Vagina (tissue), 2 donors: ENCODE results near the gene ACOT11. TPM values are rescaled to one million over a fixed set of nuclear protein-coding genes. Genes with fewer than 3 reads are reported as not detected.
A peak's percentile ranks its signal among the peaks of the same experiment; 100 is the strongest.

Experiments
- DNase-seq, 2 donors: peaks; one replicate each; pipeline ENCODE4 v3.0.0-alpha.2; 2017; ENCODE audit errors: extremely low spot score in 2 of 2
- H3K27ac ChIP-seq: fragments of 200-600 bp; sonication (generic); one replicate; pipeline ENCODE4 v1.5.1; 2019
- H3K27me3 ChIP-seq: fragments of 200-600 bp; sonication (generic); one replicate; pipeline ENCODE4 v1.5.1; 2019
- H3K36me3 ChIP-seq, 2 donors: fragments of 200-600 bp; sonication (generic); one replicate each; pipeline ENCODE4 v1.5.1; 2017 to 2019
- H3K4me1 ChIP-seq: fragments of 200-600 bp; sonication (generic); one replicate; pipeline ENCODE4 v1.5.1; 2019
- H3K4me3 ChIP-seq, 2 donors: fragments of 200-600 bp; sonication (generic); 1 replicate in 1 of 2; 2 replicates in 1 of 2; pipeline ENCODE4 v1.5.1; 2016 to 2019
- H3K9me3 ChIP-seq: fragments of 200-600 bp; sonication (generic); one replicate; pipeline ENCODE4 v1.5.1; 2019
- CTCF ChIP-seq, 3 experiments: fragments of 450-650 bp in 2 of 3; fragments of 200-600 bp in 1 of 3; sonication (generic) in 1 of 3; IDR thresholded peaks; one replicate each; pipeline ENCODE4 v1.5.1; 2017 to 2019; ENCODE audit warnings: antibody characterized with exemption in 3 of 3, mild to moderate bottlenecking in 2 of 3, moderate library complexity in 2 of 3
- POLR2A ChIP-seq, 2 donors: fragments of 450-650 bp; IDR thresholded peaks; one replicate each; pipeline ENCODE4 v1.6.1; 2017; ENCODE audit warnings: antibody characterized with exemption in 2 of 2, mild to moderate bottlenecking in 2 of 2, moderate library complexity in 2 of 2
- POLR2AphosphoS5 ChIP-seq, 2 donors: sonication (generic); formaldehyde crosslinking; IDR thresholded peaks; one replicate each; pipeline ENCODE4 v1.9.0; 2017; ENCODE audit warnings: antibody characterized with exemption in 2 of 2, mild to moderate bottlenecking in 2 of 2, low read depth in 1 of 2; ENCODE audit not compliant: insufficient read depth in 1 of 2
- intact Hi-C: fragments of 100-400 bp; cut with DNase I; formaldehyde crosslinking; loops from one replicate; pipeline ENCODE4 v1.15.1; 2023
- total RNA-seq: library from RNA; depleted of rRNA; stranded (reverse); fragments of >200 nt; gene quantifications from one replicate; pipeline ENCODE4 v1.2.3, GENCODE V29; 2016

Gene ACOT11
- total RNA-seq, 1 donor from 2014 or later: 26.0 TPM

GRCh38 chr1:54556110-54556509, 8.1 kb downstream of the ACOT11 start:
- H3K27me3 ChIP-seq: no peaks in the 10 kb centered on the region
- TF ChIP-seq CTCF (IDR thresholded peaks at IDR 0.05) (no peak), POLR2AphosphoS5 (IDR thresholded peaks at IDR 0.05; ENCODE audit: insufficient read depth in 1 of 2, low read depth in 1 of 2) (no peak), POLR2A (IDR thresholded peaks at IDR 0.05) (no peak)
- H3K4me3 ChIP-seq: no peak overlapping the region
- intact Hi-C loops: no loop called here
- no peak for DNase-seq
- H3K4me1 ChIP-seq: peaks cover 6% of the 10 kb centered on the region
- no peak overlapping the region for H3K27ac ChIP-seq
- H3K36me3 ChIP-seq: no peaks in the 10 kb centered on the region
- no peaks in the 10 kb centered on the region for H3K9me3 ChIP-seq

GRCh38 chr1:54557671-54558355, 9.8 kb downstream of the ACOT11 start:
- Histone ChIP-seq H3K27me3 (no peaks in the 10 kb centered on the region), H3K4me3 (no peak overlapping the region), H3K4me1 (peaks cover 6% of the 10 kb centered on the region), H3K36me3 (no peaks in the 10 kb centered on the region), H3K9me3 (no peaks in the 10 kb centered on the region), H3K27ac (no peak overlapping the region)
- no peak for TF ChIP-seq POLR2AphosphoS5 (IDR thresholded peaks at IDR 0.05; ENCODE audit: insufficient read depth in 1 of 2, low read depth in 1 of 2)
- no peak for DNase-seq
- intact Hi-C loops: no loop called here

GRCh38 chr1:54558434-54559030, 10.5 kb downstream of the ACOT11 start:
- Histone ChIP-seq H3K9me3 (no peaks in the 10 kb centered on the region), H3K4me1 (peaks cover 6% of the 10 kb centered on the region), H3K27ac (no peak overlapping the region), H3K4me3 (no peak overlapping the region), H3K36me3 (no peaks in the 10 kb centered on the region), H3K27me3 (no peaks in the 10 kb centered on the region)
- intact Hi-C loops: no loop called here
- no peak for TF ChIP-seq CTCF (IDR thresholded peaks at IDR 0.05)
- TF ChIP-seq POLR2AphosphoS5 (IDR thresholded peaks at IDR 0.05; ENCODE audit: insufficient read depth in 1 of 2, low read depth in 1 of 2): no peak
- no peak for TF ChIP-seq POLR2A (IDR thresholded peaks at IDR 0.05)
- no peak for DNase-seq

GRCh38 chr1:54559111-54559548, 11.1 kb downstream of the ACOT11 start:
- Histone ChIP-seq H3K27me3 (no peaks in the 10 kb centered on the region), H3K4me1 (peaks cover 6% of the 10 kb centered on the region), H3K36me3 (no peaks in the 10 kb centered on the region), H3K4me3 (no peak overlapping the region), H3K9me3 (no peaks in the 10 kb centered on the region), H3K27ac (no peak overlapping the region)
- intact Hi-C loops: no loop called here
- TF ChIP-seq CTCF (IDR thresholded peaks at IDR 0.05) (no peak), POLR2AphosphoS5 (IDR thresholded peaks at IDR 0.05; ENCODE audit: insufficient read depth in 1 of 2, low read depth in 1 of 2) (no peak), POLR2A (IDR thresholded peaks at IDR 0.05) (no peak)
- DNase-seq: peak; percentile 42 to 67

- Histone ChIP-seq H3K27ac (no peak overlapping the region), H3K4me3 (no peak overlapping the region), H3K36me3 (no peaks in the 10 kb centered on the region), H3K9me3 (no peaks in the 10 kb centered on the region), H3K27me3 (no peaks in the 10 kb centered on the region), H3K4me1 (peaks cover 6% of the 10 kb centered on the region)
- DNase-seq: peak; percentile 25 to 72
- no peak for TF ChIP-seq POLR2A (IDR thresholded peaks at IDR 0.05)
- TF ChIP-seq POLR2AphosphoS5 (IDR thresholded peaks at IDR 0.05; ENCODE audit: insufficient read depth in 1 of 2, low read depth in 1 of 2): no peak
- no peak for TF ChIP-seq CTCF (IDR thresholded peaks at IDR 0.05)
- intact Hi-C loops: no loop called here
Observed at GRCh38 chr1:54559771-54560231, 11.8 kb downstream of the ACOT11 start.
